Activated CD8-positive, alpha-beta memory T cell treated with anti-CD3 and anti-CD28 coated beads for 24 hours (primary cell): ENCODE data around the gene SRSF9.
"Not testable (repeated sequence)": the region's sequence is repeated elsewhere in the genome, so short reads cannot be mapped to it uniquely, and the experiment has no call there.

Experiments
- DNase-seq: peaks from one replicate; pipeline ENCODE4 v3.0.0-alpha.2; 2020

Gene SRSF9

DNA sequence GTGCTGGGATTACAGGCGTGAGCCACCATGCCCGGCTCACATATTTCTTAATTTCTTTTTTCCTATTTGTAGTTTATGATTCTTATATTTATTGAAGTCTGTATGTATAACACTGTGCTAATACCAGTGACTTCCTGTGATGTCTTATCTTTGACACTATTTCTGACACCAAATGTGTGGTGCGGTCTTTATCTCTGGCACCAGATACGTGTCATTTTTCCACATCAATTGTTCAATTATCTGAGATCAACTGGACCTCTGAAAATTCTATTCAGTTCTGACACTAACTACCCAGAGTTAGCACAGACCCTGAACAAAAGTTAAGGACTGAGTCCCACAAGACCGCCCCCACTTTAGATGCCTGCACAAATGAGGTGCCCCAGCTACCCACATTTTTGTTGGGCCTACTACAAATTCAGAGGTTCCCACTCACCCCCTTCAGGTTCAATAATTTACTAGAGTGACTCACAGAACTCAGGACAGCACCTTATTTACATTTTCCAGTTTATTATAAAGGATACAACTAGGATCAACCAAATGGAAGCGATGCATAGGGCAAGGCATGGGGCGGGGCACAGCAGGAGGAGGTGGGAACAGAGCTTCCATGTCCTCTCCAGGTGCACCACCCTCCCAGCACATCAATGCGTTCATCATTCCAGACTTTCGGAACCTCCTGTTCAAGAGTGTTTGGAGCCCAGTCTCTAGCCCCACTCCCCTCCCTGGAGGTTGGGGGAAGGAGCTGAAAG, 11.6 kb upstream of the SRSF9 start:
- DNase-seq = no peak

DNA sequence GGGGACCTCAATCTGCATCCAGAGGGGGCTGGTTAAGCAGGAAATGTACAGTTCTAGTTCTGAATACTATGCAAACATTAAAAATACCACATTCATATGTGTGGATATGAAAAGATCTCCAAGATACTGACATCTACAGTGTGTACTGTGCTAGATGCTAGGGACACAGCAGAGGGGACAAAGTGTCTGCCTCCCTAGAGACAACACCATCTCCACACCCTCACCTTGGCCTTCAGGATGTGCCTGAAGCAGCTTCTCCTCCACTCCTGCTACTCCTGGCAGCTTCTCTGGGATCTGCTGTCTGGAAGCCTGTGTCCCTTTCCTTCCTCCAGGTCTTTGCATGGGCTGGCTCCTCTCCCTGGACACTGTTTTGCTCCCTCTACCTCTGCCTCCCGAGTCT, 10.7 kb upstream of the SRSF9 start:
- no peak for DNase-seq

- no peak for DNase-seq
Measured at GRCh38 chr12:120479458-120479857, 9.9 kb upstream of the SRSF9 start.

GRCh38 chr12:120475643-120476042, 6.1 kb upstream of the SRSF9 start:
- no peak for DNase-seq

DNA sequence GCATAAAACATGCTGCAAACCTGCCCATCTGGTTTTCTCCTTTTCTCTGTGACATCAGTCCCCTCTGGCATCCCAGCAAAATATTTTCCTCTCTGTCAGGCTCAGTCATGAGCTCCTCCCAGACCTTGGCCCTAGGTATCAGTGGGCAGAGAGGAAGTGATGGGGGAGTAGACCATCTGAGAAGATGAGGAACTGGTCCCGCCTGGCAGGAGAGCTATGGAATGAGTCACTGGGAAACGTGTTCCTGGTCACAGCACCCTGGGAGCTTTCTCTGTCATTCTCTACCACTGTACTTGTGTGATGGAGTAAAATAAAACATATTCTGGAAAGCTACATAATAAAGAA, 5.0 kb upstream of the SRSF9 start:
- no peak for DNase-seq

DNA sequence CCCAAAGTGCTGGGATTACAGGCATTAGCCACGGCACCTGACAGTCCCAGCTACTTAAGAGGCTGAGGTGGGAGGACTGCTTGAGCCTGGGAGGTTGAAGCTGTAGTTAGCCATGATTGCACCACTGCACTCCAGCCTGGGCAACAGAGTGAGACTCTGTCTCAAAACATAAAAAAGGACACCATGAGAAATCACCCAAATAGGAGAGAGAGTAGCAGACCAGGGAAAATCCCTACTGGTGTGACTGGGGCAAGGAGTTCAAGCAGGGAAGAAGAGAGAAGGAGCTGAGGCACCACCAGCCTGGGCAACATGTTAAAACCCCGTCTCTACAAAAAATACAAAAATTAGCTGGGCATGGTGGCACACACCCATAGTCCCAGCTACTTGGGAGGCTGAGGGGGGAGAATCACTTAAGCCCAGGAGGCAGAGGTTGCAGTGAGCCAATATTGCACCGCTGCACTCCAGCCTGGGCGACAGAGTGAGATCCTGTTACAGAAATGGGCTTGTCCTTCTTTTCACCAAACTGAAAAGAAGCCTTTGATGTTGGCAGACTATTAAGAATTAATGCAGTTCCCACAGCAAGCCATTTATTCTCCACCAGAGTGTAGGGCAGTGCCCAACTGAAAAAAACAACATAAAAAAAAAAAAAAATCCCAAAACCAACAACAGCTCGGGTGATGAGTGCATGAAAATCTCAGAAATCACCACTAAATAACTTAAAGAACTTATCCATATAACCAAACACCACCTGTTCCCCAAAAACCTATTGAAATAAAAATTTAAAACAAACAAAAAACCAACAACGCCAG, 4.5 kb upstream of the SRSF9 start:
- no peak for DNase-seq

- no peak for DNase-seq
Measured at GRCh38 chr12:120472521-120472920, 3.0 kb upstream of the SRSF9 start.

DNA sequence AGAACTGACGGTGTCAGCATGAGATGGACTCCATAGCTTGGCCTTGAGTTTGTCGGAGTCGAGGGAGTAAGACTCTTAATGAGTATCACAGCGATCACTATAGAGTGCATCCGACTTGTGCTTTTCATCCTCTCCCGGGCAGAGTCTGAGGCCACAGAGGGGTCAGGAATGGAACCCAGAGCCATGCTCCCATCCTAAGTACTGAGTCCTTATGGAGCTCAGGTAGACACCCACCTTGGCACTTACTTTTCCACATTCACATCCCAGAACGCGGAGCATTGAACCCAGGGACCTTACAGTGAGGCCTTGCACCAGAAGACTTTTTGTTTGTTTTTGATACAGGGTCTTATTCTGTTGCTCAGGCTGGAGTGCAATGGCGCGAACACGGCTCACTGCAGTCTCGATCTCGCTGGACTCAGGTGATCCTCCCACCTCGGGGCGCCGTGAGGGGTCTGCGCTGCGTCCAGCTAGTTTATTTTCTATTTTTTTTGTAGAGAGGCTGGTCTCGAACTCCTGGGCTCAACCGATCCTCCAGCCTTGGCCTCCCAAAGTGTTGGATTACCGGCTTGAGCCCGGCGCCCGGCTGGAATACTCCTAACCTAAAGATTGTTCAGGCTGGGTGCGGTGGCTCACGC, 719 bp upstream of the SRSF9 start:
- DNase-seq = no peak

DNA sequence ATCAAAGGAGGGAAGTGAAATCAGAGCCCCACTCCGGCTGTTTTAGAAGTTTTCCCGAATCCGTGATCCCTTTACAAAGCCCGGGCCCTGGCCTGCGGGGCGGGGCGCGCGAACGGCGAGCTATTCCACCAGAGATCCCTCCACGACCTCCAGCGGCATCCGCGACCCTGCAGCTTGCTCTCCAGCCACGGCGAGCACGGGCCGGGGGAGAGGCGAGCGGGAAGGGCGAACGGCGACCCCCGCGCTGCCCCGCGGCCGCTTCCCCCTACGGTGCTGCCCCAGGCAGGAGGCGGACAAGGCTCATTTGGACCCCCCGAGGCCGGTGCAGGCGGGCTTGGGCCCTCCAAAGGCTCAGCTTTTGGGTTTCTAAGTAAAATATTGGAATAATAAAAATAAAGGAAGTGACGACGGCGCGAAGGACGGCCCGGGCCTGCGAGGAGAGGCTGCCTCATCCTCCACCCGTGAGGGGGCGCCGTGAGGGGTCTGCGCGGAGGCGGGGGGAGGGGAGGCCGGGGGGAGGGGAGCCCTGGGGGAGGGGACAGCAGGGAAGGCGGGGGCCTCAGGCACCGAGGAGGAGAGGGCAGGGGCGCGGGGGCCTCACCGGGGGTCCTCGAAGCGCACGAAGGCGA, 613 bp downstream of the SRSF9 start:
- no peak for DNase-seq

DNA sequence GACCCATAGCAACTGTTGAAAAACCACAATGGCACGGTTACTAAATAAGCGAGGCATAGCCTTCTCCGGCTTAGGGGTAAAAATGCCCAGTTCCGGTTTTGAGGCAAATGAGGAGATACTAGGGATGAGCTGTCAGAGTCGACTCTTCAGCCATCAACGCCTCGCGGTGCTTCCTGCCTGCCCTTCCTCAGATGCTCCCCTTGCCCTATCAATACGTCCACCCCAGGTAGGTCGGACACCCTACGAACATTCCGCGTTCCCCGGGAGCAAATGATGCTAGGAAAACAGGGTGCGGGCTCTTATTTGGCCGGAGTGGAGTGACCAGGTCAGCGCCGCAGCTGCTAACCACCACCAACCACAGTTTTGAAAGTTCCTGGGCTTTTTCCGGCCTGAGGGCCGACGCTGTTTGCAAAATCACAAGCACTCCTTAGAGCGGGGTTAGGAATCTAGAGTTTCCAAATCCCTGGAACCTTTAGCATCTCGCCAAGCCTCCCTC, 1.2 kb downstream of the SRSF9 start:
- DNase-seq = peak; percentile 62

GRCh38 chr12:120467439-120467838, 2.1 kb downstream of the SRSF9 start:
- no peak for DNase-seq

GRCh38 chr12:120466560-120467315, 2.8 kb downstream of the SRSF9 start:
- DNase-seq = peak; percentile 72

DNA sequence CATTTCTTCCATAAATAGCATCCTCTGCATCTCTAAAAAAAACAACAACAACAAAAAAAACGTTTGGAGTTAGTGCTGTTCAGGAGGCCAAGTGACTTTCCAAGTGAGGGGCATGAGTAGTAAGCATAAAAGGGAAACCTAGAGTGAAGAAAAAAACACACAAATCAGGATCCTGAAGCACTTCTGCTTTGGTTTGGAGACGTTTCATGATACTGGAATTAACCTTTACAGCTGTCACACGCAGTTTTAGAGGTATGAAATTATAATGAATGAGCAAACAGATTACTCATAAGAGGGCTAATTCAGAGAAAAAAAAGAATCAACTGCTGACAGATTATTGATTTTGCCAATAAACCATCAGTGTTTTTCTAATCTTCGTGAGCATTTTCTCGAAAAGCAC, 3.8 kb downstream of the SRSF9 start:
- DNase-seq = no peak

DNA sequence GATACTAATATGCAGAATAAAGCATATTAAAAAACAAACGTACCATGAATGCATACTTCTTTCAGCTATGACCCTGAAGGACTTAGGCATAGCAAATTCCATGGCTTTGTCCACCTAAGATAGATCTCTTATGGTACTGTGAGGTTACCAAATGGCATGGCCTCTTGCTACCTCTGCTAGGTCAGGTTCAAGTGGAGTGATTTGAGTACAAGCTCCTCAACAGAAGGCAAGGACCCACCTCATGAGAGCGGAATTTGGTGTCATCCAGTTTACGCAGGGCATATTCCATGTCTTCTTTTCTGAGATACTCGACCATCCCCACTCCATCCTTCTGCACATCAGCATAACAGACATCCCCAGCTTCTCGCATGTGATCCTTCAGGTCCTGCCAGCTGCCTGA, 5.8 kb downstream of the SRSF9 start:
- no peak for DNase-seq

- DNase-seq = no peak
Measured at GRCh38 chr12:120462099-120462640, 7.4 kb downstream of the SRSF9 start.

DNA sequence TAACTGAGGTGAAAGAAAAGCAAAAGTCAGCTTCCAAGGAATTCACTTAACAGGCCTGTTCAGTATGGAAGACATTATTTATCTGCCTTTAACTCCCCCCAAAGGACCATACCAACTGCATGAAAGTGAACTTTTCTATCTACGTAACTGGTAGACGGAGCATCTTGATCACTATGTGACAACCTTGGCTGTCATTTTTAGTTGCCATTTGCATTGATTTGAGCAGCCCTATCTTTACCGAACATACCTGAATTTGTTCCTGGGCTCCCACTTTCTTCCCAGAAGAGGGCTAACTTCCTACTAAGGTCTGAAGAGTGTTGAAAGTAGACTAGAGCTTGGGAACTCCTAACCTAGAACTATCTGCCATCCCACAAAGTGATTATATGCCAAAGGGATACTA, 9.4 kb downstream of the SRSF9 start:
- DNase-seq = no peak

DNA sequence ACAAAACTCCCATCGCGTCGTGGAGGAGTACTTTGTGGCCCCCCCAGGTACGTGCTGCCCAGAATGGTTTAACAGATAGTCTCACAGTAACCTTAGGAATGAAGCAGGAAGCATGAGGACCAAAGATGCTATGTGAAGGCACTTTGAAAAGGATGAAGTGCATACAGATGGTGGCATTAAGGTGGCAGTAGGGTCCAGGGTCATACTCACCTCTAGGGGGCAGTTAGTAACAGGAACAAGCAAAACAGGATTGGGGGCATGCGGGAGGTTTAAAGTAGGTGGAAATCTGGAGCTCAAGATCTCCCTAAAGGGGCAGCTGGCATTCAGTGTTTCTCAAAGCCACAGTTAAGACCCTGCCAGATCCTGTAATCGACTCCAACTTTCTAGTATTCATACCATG, 12.4 kb downstream of the SRSF9 start:
- no peak for DNase-seq

DNA sequence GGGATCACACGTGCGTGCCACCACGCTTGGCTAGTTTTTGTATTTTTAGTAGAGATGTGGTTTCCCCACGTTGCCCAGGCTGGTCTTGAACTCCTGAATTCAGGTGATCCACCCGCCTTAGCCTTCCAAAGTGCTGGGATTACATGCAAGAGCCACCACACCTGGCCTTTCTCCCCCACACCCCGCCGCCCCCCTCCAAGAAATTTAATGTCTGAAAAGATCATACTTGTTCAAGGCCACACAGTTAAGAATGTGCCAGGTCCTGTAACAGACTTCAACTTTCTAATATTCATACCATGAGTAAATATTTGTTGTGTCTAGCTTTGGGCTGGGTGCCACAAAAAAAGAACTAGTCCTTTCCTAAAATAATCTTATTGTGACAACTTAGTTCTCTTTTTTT, 14.2 kb downstream of the SRSF9 start:
- DNase-seq = no peak

GRCh38 chr12:120453977-120454376, 15.6 kb downstream of the SRSF9 start:
- DNase-seq = no peak

GRCh38 chr12:120453060-120453750, 16.3 kb downstream of the SRSF9 start:
- no peak for DNase-seq

DNA sequence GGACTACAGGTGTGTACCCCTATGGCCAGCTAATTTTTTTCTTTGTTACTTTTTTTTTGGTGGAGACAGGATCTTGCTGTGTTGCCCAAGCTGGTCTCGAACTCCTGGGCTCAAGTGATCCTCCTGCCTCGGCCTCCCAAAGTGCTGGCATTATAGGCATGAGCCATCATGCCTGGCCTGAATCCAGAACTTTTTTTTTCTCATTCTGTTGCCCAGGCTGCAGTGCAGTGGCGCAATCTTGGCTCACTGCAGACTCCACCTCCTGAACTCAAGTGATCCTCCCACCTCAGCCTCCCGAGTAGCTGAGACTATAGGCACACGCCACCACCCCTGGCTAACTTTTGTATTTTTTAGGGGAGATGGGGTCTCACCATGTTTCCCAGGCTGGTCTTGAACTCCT, 17.0 kb downstream of the SRSF9 start:
- DNase-seq = not testable (repeated sequence)

- no peak for DNase-seq
Measured at GRCh38 chr12:120447992-120448391, 21.6 kb downstream of the SRSF9 start.
